ENCODE measurements around the gene RAPGEF6.
A peak's percentile ranks its signal among the peaks of the same experiment; 100 is the strongest.

Gene RAPGEF6

DNA sequence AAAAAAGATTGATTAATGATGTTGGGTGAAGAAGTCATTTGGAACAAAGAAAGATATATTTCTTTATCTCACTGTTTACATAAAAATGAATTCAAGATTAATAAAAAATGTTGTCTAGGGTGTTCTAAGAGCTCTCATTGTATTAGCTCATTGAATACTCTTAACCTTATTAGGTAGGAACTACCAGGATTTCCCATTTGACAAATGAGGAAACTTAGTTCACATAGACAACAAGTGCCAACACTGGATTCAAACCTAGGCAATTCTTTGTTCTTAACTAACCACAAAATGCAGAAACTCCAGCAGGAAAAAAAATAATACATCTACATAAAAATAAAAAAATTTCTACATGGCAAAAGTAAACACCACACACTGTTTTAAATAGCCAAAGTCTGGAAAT, 175.8 kb downstream of the RAPGEF6 start:
- no peaks in the 10 kb centered on the region for H3K9me3 Mint-ChIP-seq
- H3K27me3 Mint-ChIP-seq (ENCODE audit: low read depth), result no peaks in the 10 kb centered on the region
- peaks cover 52% of the 10 kb centered on the region for H3K36me3 Mint-ChIP-seq (ENCODE audit: low read depth)
- no peak overlapping the region for H3K27ac Mint-ChIP-seq
- no peak overlapping the region for H3K4me3 Mint-ChIP-seq
- peaks cover 14% of the 10 kb centered on the region for H3K4me1 Mint-ChIP-seq (ENCODE audit: low read depth)

DNA sequence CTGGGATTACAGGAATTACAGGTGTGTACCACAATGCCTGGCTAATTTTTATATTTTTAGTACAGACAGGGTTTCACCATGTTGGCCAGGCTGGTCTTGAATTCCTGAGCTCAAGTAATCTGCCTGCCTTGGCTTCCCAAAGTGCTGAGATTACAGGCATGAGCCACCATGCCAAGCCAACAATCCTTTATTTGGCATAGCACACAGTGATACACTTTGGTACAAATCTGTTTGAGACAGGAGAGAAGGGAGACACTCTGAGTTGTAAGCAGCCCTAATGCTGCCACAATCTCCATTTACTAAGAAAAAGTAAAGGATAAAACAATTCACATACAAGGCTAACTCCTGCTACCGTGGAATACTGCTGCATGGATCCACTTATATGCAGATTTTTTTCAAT, 177.8 kb downstream of the RAPGEF6 start:
- Mint-ChIP-seq H3K27me3 (ENCODE audit: low read depth) (no peaks in the 10 kb centered on the region), H3K4me1 (ENCODE audit: low read depth) (peaks cover 16% of the 10 kb centered on the region), H3K27ac (no peak overlapping the region), H3K36me3 (ENCODE audit: low read depth) (peaks cover 52% of the 10 kb centered on the region), H3K9me3 (no peaks in the 10 kb centered on the region), H3K4me3 (no peak overlapping the region)

DNA sequence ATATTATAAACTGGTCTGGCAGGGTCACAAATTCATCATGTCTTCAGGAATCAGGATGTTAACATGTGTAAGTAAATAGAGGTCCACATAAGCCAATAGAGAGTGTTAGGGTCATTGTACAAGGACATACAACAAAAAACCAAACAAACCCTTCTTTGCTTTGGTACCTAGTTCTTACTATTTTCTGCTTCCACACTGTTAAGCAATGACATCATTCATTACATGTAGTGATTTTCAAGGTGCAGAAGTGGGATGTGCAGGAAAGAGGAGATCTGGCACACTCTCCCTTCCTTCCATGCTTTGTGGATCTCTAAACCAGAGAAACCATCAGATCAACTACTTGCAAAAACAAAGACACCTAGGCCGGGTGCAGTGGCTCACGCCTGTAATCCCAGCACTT, 184.1 kb downstream of the RAPGEF6 start:
- Mint-ChIP-seq H3K27me3 (ENCODE audit: low read depth) (no peaks in the 10 kb centered on the region), H3K4me3 (no peak overlapping the region), H3K27ac (no peak overlapping the region), H3K4me1 (ENCODE audit: low read depth) (peaks cover 16% of the 10 kb centered on the region), H3K36me3 (ENCODE audit: low read depth) (peaks cover 45% of the 10 kb centered on the region), H3K9me3 (no peaks in the 10 kb centered on the region)

DNA sequence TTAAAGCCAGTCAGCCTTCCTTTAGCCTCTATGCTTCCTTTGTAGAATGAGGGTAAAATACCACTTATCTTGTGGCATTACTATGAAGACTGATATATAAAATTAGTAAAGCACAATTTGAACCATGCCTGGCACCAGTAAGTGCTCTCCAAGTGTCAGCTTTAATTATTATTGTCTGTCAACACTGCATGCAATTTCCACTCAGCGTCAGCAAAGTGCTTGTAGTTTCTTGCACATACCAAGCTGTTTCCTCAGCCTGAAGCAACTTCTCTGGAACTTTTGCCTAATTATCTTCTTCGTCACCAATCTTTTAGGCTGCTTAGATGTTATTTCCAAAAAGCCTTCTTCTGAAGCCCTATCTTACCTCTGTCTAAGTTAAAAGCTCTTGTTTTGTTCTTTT, 193.8 kb downstream of the RAPGEF6 start:
- no peak overlapping the region for H3K4me3 Mint-ChIP-seq
- H3K27ac Mint-ChIP-seq, result no peak overlapping the region
- no peaks in the 10 kb centered on the region for H3K9me3 Mint-ChIP-seq
- H3K27me3 Mint-ChIP-seq (ENCODE audit: low read depth), result no peaks in the 10 kb centered on the region
- H3K4me1 Mint-ChIP-seq (ENCODE audit: low read depth), result peaks cover 12% of the 10 kb centered on the region
- peaks cover 52% of the 10 kb centered on the region for H3K36me3 Mint-ChIP-seq (ENCODE audit: low read depth)

DNA sequence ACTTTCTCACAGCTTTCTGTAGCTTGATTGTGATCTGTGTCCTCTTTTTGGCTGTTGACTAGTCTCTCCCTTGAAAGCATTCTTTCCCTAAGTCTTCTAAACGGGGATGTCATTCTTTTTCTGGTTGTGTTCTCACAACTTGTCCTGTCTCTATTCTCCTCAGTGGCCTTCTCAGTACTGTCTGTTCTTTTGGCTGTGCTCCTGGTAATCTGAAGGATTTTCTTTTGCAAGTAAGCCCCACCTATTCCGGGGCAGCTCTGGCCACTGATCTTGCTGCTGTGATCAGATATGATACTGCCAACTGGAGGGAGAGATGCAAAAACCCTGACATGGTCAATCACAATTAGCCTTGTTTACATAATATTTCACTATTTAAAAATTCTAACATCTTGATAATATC, 198.9 kb downstream of the RAPGEF6 start:
- Mint-ChIP-seq H3K4me3 (no peak overlapping the region), H3K9me3 (no peaks in the 10 kb centered on the region), H3K27me3 (ENCODE audit: low read depth) (no peaks in the 10 kb centered on the region), H3K4me1 (ENCODE audit: low read depth) (peaks cover 12% of the 10 kb centered on the region), H3K36me3 (ENCODE audit: low read depth) (peaks cover 52% of the 10 kb centered on the region), H3K27ac (no peak overlapping the region)

DNA sequence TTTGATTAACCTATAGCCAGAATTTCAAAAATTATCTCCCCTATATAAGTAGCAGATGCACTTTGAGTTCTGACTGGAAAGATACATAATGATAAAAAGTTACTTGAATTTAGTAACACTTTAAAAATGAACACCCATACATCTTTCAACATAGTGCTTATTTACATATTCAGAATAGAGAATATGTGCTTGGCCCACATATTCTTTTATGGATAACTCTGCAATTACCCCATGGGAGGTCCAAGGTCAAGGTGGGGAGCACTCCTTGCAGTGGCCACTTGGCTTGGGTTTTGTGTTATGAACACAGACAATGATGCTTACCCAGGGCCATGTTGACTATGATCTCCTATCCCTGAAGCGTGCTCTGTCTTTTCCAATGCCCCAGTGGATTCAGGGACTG, 201.9 kb downstream of the RAPGEF6 start:
- Mint-ChIP-seq H3K4me1 (ENCODE audit: low read depth) (peaks cover 8% of the 10 kb centered on the region), H3K27ac (no peak overlapping the region), H3K9me3 (no peaks in the 10 kb centered on the region), H3K36me3 (ENCODE audit: low read depth) (peaks cover 55% of the 10 kb centered on the region), H3K4me3 (no peak overlapping the region), H3K27me3 (ENCODE audit: low read depth) (no peaks in the 10 kb centered on the region)

DNA sequence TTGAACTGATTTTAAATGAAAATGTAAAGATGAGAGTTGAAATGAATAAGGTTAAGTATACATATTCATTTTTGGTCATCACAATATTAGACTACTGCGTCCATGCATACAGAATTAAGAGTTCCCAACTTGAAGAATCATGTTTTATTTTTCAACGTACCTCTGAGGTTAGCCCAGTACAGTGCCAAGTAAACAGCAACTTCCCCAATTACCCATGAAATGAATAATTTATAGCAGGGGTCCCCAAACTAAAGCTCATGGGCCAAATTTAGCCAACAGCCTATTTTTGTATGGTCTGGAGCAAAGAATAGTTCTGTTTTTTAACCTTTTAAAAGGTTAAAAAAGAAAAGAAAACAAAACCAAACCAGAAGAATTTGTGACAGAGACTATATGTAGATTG, 203.2 kb downstream of the RAPGEF6 start:
- no peaks in the 10 kb centered on the region for H3K9me3 Mint-ChIP-seq
- H3K27me3 Mint-ChIP-seq (ENCODE audit: low read depth), result no peaks in the 10 kb centered on the region
- H3K36me3 Mint-ChIP-seq (ENCODE audit: low read depth), result peaks cover 55% of the 10 kb centered on the region
- H3K4me1 Mint-ChIP-seq (ENCODE audit: low read depth), result peaks cover 8% of the 10 kb centered on the region
- no peak overlapping the region for H3K4me3 Mint-ChIP-seq
- H3K27ac Mint-ChIP-seq, result no peak overlapping the region

DNA sequence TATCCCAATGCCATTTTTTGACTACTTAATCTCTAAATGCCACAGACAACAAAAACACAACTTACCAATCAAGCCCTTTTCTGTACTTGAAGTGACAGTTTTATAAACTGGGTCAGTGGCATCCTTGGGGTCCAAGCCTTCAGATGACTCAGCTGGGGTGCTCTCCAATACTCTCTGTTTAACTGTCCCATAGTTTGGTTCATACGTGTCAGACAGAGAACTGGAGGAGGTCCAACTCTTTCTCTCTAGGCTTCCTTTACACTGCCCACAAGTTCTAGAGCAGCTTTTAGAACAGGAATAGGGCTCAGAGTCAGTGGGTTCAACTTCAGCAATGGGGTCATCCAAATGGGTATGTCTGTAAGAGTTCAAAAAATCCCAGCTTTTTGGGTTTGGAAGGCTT, 204.2 kb downstream of the RAPGEF6 start:
- no peak overlapping the region for H3K27ac Mint-ChIP-seq
- H3K27me3 Mint-ChIP-seq (ENCODE audit: low read depth), result no peaks in the 10 kb centered on the region
- no peaks in the 10 kb centered on the region for H3K9me3 Mint-ChIP-seq
- peaks cover 55% of the 10 kb centered on the region for H3K36me3 Mint-ChIP-seq (ENCODE audit: low read depth)
- no peak overlapping the region for H3K4me3 Mint-ChIP-seq
- peaks cover 7% of the 10 kb centered on the region for H3K4me1 Mint-ChIP-seq (ENCODE audit: low read depth)

DNA sequence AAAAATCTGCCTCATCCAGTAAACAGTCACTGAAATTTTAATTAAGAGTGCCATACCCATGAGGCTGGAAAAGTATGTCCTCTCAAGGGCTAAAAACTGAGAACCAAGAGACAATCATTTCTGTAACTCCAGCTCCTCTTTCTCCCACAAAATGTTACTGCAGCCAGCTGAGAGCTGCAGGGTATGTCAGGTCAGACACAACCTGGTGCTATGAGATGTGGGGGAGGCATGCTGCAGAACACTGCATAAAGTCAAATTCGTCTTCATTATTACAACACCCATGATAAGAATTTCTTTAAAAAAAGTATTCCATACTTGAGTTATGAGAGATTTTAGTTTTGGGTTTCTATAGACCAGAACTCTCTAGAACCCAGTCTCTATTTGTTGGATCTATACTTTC, 209.0 kb downstream of the RAPGEF6 start:
- Mint-ChIP-seq H3K4me1 (ENCODE audit: low read depth) (peaks cover 2% of the 10 kb centered on the region), H3K9me3 (no peaks in the 10 kb centered on the region), H3K27me3 (ENCODE audit: low read depth) (no peaks in the 10 kb centered on the region), H3K4me3 (no peak overlapping the region), H3K36me3 (ENCODE audit: low read depth) (peaks cover 43% of the 10 kb centered on the region), H3K27ac (no peak overlapping the region)

DNA sequence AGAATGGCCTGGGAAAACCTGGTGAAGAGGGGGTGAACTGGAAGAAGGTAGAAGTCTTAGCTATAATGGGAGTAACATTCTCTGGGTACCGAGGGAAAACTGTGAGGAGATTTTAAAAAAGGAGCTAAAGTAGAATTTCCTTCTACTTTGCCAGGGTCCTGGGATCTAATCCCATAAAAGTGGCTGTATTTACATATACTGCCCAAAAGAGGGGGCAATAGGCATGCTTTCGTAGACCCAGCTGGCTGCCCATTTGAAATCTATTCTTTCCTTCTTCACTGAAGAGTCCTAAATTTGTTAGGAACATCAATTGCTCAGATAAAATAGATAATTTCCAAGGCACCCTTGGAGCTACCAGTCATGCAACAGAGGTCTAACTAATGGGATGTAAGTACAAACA, 212.0 kb downstream of the RAPGEF6 start:
- Mint-ChIP-seq H3K9me3 (no peaks in the 10 kb centered on the region), H3K36me3 (ENCODE audit: low read depth) (peaks cover 25% of the 10 kb centered on the region), H3K27me3 (ENCODE audit: low read depth) (no peaks in the 10 kb centered on the region), H3K27ac (no peak overlapping the region), H3K4me3 (no peak overlapping the region), H3K4me1 (ENCODE audit: low read depth) (peaks cover 12% of the 10 kb centered on the region)

DNA sequence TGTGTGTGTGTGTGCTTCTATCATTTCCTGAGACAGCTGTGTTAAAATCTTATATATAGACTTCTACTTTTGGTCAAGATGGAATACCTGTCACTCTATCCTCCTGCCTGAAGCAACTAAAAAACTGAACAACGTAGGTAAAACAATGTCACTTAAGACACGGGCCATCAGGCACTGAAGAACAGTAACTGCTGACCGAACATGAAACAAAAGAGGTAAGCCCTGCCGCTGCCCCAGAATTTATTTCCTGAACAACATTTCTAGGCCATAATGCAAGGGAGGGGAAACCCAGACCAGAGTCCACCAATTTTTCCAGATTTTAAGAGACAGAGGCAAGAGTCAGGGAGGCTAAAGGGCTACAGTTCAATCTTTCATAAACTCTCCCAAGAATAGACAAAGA, 215.2 kb downstream of the RAPGEF6 start:
- H3K9me3 Mint-ChIP-seq, result no peaks in the 10 kb centered on the region
- peaks cover 29% of the 10 kb centered on the region for H3K4me1 Mint-ChIP-seq (ENCODE audit: low read depth)
- H3K27me3 Mint-ChIP-seq (ENCODE audit: low read depth), result no peaks in the 10 kb centered on the region
- H3K27ac Mint-ChIP-seq, result no peak overlapping the region
- H3K36me3 Mint-ChIP-seq (ENCODE audit: low read depth), result peaks cover 27% of the 10 kb centered on the region
- H3K4me3 Mint-ChIP-seq, result no peak overlapping the region

DNA sequence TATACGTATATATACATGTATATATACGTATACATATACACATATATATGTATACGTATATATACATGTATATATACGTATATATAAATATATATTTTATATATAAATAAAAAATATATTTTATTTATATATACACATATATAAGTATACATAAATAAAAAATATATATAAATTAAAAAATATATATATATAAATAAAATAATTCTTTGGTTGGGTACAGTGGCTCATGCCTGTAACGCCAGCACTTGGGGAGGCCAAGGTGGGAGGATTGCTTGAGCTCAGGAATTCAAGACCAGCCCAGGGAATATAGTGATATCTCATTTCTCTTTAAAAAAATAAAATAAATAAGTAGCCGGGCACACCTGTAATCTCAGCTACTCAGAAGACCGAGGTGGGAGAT, 216.2 kb downstream of the RAPGEF6 start:
- Mint-ChIP-seq H3K4me1 (ENCODE audit: low read depth) (peaks cover 38% of the 10 kb centered on the region), H3K27me3 (ENCODE audit: low read depth) (no peaks in the 10 kb centered on the region), H3K9me3 (no peaks in the 10 kb centered on the region), H3K27ac (no peak overlapping the region), H3K36me3 (ENCODE audit: low read depth) (peaks cover 31% of the 10 kb centered on the region), H3K4me3 (no peak overlapping the region)

DNA sequence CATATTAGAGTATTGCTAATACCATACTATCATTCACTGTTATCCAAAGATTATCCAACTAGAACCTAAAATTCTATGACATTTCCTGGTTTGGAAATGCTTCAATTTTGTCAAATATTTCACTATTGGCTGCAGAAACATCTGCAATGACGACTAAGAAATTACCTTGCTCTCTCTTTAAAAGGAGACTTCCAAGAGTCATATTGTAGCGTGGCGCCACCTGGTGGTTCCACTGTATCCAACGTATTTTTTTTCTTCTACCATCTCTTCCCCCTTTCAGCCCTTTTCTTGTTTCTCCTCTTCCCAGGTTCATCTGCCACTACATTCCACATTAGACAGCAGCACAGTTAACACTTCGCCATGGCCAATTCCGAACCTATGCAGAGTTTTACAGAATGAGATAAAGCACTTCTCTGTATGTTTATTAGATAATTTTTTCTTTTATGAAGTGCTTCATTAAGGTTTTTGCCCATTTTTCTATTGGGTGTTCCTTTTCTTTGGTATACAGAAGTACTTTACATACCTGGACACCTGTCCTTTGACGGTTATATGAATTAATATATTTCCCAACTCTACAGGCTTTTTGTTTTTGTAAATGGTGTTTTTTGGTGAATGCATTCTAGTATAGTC, 217.7 kb downstream of the RAPGEF6 start:
- no peaks in the 10 kb centered on the region for H3K27me3 Mint-ChIP-seq (ENCODE audit: low read depth)
- H3K4me3 Mint-ChIP-seq, result peak overlapping the region; percentile 58
- peaks cover 40% of the 10 kb centered on the region for H3K4me1 Mint-ChIP-seq (ENCODE audit: low read depth)
- peaks cover 27% of the 10 kb centered on the region for H3K36me3 Mint-ChIP-seq (ENCODE audit: low read depth)
- H3K9me3 Mint-ChIP-seq, result no peaks in the 10 kb centered on the region
- H3K27ac Mint-ChIP-seq, result peak overlapping the region; percentile 63

DNA sequence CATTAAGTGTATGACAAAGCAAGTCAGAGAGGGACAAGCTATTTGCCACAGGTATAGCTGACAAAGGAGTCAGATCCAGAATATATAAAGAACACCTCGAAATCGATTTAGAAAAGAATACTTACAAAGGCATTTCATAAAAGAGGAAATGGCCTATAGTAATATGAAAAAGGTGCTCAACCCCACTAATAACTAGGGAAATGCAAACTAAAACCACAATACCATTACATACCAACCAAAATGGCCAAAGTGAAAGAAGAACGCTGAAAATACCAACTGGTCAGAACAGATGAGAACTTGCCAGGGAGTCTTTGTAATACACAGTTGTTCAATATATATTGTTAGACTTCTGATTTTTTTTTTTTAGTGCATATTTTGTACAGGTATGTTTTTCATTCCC, 218.3 kb downstream of the RAPGEF6 start:
- Mint-ChIP-seq H3K27ac (peak overlapping the region; percentile 68), H3K36me3 (ENCODE audit: low read depth) (peaks cover 22% of the 10 kb centered on the region), H3K9me3 (no peaks in the 10 kb centered on the region), H3K4me3 (peak overlapping the region; percentile 58), H3K27me3 (ENCODE audit: low read depth) (no peaks in the 10 kb centered on the region), H3K4me1 (ENCODE audit: low read depth) (peaks cover 40% of the 10 kb centered on the region)

DNA sequence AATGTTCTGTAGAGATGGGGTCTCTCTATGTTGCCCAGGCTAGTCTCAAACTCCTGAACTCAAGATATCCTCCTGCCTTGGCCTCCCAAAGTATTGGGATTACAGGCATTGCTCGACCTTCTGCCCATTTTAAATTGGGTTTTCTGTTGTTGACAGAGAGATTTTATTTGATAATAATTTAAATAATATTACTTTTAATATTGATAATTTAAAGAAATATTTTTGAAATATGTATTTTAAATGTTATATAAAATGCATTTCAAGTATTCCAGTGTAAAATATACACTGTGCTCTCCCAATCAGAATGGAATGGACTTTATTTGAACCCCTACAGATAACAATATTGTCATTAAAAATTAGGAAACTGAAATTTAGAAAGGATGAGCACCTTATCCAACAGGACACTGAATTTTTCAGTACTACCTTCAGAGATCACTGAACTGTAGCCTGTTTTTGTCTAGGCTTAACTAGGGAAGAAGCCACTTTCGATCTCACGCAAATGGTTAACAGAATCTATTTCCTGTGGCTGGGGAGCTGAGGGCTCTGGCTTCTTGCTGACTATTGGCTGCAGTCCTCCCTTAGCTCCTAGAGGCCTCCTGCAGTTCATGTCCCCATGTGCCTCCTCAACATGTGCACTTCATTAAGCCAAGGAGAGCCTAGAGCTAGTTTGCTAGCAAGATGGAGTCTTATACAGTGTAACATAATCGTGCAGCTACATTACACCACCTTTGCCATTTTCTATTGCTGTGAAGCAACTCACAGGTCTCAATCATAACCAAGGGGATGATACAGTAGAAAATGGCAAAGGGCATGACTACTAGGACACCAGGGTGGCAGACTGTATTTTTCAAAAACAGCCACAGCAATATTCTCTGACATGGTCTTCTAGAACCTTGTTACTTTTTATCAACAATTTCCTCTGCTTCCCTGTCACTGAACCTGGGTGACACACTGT, 221.1 kb downstream of the RAPGEF6 start:
- peaks cover 5% of the 10 kb centered on the region for H3K9me3 Mint-ChIP-seq
- H3K4me1 Mint-ChIP-seq (ENCODE audit: low read depth), result peaks cover 36% of the 10 kb centered on the region
- peak overlapping the region; percentile 60 for H3K4me3 Mint-ChIP-seq

More for the DNA sequence above, 221.1 kb downstream of the RAPGEF6 start:
- Mint-ChIP-seq H3K36me3 (ENCODE audit: low read depth) (peaks cover 39% of the 10 kb centered on the region), H3K27me3 (ENCODE audit: low read depth) (no peaks in the 10 kb centered on the region), H3K27ac (peak overlapping the region; percentile 86)

All from T-helper 1 cell treated with Interleukin-12 subunit alpha and Interleukin-12 subunit beta and Interleukin-4 antibody, amounts not matched to agents 30 μg/mL and 1 μg/mL, for 36 hours (primary cell).